Endothelial cell of hepatic sinusoid (primary cell): ENCODE data around the gene SH3PXD2A.
"Not testable (repeated sequence)": the region's sequence is repeated elsewhere in the genome, so short reads cannot be mapped to it uniquely, and the experiment has no call there.

Experiments used
- in situ Hi-C: cut with HindIII; loops from 2 replicates; pipeline ENCODE4 v1.10.0; 2017; ENCODE audit warnings: low sequenced_read_pairs

Gene SH3PXD2A

DNA sequence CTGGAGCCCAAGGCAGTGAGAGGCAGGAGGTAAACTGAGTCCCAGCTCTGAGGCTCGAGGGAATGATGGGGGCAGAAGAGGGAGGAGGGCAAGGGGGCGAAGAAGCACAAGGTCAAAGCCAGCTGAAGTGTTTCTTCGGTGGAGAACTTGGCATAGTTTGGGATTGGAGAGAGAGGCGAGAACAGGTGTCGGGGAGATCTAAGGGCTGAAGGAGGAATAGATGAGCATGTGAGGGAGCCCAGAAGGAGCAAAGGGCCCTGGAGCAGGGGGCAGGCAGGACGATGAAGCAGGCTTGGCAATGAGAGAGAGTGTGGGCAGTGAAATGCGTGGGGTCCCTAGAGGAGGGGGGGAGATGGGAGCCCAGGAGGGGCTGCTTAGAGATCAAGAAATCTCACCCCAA, 35.9 kb downstream of the SH3PXD2A start:
- in situ Hi-C loops, result no loop called here

DNA sequence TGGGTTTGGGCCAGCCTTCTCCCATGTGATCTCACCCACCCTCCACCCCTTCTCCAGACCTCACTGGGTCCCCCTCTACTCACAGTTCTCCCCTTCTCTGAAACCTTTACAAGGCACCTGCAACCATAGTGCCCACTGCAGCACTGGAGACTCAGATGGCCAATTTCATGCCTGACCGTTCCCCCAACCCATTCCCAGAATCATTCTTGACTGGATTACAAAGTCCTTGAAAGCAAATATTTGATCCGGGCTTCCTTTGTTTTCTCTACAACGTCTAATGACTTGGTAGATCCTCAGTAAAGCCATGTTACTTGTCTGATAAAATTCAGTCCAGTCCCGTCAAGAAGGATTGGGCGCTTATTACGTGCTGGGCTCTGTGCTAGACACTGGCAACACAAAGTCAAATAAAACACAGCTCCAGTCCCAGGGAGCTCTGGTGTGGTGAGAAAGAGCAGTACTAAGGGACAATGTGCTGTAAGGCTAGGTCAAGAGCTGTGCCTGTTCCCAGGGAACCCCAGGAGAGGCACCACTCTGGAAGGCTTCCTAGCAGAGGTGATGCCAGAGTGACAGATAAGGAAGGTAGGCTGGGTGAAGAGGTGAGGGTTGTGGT, 36.5 kb downstream of the SH3PXD2A start:
- in situ Hi-C loops, result no loop called here

DNA sequence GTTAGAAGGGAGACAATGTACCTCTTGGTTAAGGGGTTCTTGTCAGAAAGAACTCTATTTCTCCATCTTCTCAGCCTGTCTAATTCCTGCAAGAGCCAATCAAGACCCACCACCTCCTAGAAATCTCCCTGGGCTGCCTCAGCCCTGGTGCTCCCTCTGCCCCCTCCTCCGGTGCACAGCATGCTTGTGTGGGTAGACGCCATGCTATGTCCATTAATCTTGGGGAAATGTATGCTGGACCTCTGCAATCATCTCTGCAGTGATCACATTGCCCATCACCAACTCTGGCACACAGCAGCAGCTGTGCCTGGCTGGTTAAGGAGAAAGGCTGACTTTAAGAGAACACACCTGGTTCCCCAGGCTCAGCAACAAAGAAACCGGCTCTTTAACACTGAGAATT, 37.3 kb downstream of the SH3PXD2A start:
- in situ Hi-C loops, result no loop called here

DNA sequence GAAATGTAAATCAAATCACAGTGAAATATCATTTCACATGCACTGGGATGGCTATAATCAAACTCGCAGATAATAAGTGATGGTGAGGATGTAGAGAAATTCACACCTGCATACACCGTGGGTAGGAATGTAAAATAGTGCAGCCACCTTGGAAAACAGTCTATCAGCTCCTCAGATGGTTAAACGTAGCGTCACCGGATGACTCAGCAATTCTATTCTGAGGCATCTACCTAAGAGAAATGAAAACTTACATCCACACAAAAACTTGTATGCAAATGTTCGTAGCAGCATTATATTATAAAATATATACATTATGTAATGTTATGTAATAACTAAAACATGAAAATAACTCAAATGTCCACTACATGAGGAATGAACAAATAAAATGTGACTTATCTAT, 38.9 kb downstream of the SH3PXD2A start:
- in situ Hi-C loops, result no loop called here

DNA sequence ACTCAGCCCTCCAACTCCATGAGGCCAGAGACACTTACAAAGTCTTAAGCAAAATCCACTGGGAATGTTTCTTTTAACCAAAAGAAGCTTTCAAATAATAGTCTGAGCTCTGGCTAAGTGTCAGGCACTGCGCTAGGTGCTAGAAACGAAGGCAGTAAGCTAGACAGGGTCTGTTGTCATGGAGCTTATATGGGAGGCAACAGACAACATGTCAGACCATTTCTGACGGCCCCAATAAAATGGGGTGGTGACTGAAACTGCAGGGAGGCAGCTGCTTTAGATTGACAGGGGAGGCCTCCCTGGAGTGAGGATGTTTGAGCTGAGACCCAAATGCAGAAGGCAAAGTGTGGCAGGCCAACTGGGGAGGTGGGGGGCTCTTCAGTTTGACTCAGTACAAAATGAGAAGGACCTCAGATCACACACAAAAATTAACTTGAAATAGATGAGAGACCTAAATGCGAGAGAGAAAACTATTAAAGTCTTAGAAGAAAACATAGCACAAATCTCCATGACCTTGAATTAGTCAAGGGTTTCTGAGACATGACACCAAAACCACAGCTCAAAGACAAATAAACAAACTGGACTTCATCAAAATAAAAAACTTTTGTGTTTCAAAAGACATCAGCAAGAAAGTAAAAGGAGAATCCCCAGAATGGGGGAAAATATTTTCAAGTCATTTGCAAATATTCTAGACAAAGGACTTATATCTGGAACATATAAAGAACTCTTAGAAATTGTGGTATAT, 40.6 kb downstream of the SH3PXD2A start:
- in situ Hi-C loops, result no loop called here

DNA sequence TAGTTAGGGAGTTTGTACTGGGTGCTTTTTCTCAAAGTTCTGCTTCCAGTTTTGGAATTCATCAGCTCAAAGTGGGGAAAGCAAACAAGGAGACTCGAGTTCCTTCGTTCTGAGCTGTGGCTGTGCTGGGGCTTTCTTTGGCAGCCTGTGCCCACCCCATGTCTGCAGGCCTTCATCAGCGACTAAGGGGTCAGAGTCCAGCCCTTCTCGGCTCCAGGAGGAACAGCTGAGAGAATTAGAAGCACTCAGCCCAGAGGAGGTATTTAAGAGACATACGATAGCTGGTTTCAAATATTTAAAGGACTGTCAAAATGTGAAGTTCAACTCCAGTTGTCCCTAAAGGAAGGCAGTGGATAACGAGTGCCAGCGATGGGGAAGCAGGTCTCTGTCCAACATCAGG, 41.3 kb downstream of the SH3PXD2A start:
- in situ Hi-C loops, result no loop called here

DNA sequence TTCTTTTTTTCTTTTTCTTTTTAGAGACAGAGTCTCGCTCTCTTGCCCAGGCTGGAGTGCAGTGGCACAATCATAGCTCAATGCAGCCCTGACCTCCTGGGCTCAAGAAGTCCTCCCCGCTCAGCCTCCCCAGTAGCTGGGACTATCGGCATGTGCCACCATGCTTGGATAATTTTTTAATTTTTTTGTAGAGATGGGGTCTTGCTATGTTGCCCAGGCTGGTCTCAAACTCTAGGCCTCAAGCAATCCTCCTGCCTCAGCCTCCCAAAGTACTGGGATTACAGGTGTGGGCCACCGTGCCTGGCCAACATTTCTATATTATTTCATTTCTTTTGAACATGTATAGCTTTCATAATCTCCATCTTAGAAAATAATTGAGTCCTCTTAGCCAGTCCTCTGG, 42.1 kb downstream of the SH3PXD2A start:
- in situ Hi-C loops, result not testable (repeated sequence)

DNA sequence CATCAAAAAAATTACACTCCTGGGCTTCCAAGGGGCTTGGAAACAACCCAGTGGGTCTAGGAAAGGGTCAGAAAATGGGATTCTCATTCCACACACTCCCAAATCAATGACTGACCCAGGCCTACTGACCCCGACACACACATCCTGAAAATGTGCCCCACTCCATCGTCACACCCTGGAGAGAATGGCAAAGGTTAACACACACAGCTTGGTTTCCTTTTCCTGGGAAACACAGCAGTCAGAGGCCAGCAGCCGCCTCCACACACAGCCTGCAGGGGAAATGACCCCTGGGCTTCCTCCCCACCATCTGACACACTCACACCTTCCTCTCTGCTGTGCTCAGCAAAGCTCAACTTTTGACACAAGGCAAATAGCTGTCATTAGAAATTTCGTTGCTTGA, 42.9 kb downstream of the SH3PXD2A start:
- in situ Hi-C loops, result no loop called here

DNA sequence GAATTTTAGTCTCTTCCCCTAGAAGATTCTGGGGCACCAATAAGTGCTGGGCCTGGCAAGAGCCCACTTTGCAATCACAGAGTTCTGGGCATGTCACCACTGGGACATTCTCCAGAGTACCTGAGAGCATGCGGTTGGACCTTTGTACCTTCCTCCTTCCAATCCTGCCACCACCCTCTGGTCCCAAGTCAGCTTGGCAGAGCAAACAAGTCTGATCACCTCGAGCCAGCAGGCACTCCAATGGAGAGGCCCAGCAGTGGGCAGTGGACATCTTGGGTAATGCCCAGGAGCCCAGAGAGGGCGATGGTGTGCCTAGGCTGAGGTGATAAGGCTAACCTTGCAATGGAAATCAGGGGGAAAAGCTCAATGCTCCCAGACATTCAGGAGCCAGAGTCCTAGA, 43.4 kb downstream of the SH3PXD2A start:
- in situ Hi-C loops, result no loop called here

DNA sequence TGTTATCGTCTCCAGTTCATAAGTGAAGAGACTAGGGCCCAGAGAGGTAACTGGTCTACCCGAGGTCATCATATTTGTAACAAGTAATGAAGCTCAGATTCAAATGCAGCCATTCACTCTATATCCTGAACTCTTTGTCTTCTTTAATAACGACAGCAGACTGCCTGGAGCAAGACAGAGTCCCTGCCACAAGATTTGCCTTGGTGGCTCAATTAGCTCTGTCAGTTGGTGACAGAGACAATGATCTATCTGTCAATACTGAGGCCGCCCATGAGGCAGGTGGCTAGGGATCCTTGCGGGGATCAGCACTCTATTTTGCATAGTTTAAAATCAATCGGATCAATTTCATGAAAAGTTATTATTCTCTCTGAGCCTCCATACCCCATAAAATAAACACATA, 43.9 kb downstream of the SH3PXD2A start:
- in situ Hi-C loops, result no loop called here

DNA sequence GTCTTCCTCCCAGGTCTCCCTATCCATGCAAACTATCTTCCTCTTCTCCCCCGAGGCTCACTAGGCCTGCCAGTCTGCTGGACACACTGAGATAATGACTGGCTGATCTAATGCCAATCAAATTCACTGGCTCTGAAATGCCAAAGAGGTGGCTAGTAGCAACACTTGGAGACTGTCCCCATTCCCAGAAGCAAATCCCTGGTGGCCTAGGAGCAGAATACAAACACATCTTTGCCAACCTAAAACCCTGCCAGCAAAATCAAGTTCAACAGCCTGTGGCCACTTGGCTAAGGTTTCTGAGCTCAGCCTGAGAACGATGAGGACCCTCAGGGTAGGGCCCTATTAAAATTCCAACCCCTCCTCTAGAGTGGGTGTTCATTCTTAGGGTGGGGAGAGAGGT, 46.6 kb downstream of the SH3PXD2A start:
- in situ Hi-C loops, result no loop called here

DNA sequence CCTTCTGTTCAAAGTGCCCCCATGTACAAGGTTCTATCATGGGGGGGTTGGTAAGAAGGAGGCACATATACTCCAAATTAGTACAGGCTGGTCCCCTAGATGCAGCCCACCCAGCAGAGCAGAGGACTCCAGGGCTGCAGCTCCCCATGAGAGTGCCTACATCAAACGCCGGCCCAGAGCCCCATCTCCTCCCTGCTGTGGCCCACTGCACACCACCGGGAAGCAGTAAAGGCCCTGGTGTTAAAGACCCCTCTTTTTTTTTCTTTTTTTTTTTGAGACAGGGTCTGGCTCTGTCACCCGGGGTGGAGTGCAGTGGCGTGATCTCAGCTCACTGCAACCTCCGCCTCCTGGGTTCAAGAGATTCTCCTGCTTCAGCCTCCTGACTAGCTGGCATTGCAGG, 47.4 kb downstream of the SH3PXD2A start:
- in situ Hi-C loops, result no loop called here

DNA sequence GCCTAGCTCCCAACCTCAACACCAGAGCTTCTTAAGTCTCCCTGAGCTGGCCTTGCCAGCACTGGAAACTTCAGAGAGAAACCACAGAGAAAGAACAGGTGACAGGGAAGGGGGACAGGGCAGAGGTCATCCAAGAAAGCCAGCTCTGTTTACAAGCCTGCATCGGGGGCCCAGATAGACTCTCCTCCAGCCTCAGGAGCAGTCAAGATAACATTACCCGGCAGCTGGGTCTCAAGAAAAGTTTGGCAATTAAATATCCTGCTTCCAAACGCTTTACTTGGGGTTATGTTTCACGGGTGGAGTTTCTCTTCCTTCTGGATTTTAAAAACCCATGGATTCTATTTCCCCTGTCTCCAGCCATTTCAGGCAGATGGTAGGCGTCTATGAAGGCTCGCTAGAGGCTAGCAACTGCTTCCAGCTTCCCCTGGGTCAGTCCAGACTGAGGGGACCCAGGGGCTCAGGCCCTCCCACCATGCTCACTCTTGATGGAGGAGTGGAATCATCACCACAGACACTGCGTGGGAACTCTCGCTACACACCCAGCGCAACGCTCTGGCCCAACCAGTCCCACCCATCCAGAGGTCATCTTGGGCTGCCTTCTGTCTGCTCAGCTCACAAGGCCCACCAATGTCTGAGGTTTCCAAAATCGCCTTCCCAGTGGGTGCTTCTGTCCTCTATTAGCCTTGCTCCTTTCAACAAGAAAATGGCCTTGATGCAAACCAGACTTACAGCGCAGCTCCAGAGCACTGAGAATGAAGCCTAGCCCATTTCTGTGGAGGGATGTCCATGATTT, 48.8 kb downstream of the SH3PXD2A start:
- in situ Hi-C loops, result no loop called here

DNA sequence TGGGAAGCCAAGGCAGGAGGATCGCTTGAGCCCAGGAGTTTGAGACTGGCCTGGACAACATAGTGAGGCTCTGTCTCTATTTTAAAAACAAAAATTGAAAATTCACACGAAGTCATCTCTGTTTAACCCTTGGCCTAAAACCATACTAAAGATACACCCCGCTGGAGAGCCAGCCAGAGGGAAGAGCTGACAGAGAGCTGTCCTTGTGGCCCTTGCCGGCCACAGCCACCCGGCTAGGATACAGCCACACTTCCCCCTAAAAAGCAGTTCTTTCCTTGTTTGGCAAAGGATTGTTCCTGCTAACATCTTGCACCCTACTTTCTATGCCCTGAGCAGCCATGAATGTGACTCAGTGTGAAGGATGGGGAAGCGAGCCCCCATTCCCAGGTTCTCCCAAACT, 49.6 kb downstream of the SH3PXD2A start:
- in situ Hi-C loops, result no loop called here

DNA sequence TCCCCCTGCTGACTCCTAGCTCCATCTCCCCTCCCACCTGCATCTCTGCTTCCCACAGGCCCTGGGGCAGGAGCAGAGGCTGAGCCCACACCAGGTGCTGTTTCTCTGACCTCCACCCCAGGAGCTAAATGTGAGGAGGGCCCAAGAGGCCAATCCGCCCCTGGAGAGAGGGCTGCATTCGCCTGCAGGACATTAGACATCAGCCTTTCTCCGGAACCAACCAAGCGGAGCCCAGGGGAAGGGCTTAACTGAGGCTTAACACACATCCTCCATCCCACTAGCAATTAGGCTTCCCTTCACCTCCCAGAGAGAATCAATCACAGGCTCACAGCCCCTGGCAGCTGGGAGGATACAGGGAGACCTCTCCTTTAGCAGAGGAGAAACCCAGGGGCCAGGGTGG, 50.5 kb downstream of the SH3PXD2A start:
- in situ Hi-C loops, result no loop called here

DNA sequence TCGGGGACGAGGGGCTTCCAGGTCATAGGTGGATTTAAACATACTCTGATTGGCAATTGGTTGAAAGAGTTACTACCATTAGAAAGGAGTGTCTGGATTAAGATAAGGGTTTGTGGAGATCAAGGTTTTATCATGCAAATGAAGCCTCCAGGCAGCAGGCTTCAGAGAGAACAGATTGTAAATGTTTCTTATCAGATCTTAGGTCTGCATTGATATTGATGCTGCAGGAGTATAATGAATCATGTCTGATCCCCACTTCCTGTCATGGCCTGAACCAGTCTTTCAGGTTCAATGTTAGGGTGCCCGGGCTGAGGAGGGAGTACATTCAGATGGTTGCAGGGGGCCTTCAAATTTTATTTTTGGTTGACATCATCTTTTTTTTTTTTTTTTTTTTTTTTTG, 51.4 kb downstream of the SH3PXD2A start:
- in situ Hi-C loops, result no loop called here

DNA sequence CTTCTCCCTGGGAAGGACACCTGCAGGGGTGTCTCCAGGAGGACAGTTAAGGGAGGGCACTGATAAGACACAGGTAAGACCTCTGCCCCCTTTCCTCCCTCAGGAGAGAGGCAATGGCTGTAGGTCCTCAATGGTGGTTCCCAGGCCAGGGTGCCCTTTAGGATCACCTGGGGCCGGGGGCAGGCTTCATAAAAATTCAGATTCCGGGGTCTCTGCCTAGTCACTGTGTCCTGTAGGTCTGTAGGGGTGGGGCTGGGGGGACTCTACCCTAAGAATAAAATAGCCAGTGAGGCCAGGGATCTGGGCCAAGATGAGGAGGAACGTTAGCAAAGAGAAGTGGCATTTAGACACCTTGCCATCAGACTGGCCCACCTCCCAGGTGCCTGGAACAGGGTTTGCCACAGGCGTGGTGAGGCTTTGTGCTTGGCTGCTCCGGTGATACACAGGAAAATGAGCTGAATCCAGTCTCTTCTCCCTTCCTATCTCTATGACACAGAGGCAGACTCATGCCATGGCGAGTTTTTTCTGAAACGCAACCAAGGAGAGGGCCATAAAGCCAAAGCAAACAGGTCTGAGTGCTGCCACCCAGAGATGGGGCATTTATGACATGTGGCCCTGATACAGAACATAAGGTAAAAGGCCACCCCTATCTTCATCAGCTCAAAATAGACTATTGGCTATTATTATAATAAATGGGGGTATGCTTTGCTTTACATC, 52.6 kb downstream of the SH3PXD2A start:
- in situ Hi-C loops, result no loop called here

DNA sequence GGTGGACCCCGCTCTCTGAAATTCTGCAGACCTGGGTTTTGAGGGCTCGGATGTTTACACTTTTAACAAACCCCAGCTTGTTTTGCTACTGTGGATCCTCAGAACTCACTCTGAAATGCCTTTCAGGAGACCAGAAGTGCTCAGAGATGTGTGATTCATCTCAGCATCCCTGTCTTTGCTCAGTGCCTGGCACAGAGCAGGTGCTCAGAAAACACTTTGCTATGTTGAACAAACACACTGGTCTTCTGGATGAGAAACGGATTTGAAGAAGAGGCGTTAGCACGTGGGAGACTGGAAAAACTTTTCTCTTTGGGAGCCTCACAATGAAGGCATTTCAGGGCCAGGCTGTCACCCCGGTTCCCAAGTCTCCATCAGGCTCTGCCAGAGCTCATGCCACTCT, 53.3 kb downstream of the SH3PXD2A start:
- in situ Hi-C loops, result no loop called here

DNA sequence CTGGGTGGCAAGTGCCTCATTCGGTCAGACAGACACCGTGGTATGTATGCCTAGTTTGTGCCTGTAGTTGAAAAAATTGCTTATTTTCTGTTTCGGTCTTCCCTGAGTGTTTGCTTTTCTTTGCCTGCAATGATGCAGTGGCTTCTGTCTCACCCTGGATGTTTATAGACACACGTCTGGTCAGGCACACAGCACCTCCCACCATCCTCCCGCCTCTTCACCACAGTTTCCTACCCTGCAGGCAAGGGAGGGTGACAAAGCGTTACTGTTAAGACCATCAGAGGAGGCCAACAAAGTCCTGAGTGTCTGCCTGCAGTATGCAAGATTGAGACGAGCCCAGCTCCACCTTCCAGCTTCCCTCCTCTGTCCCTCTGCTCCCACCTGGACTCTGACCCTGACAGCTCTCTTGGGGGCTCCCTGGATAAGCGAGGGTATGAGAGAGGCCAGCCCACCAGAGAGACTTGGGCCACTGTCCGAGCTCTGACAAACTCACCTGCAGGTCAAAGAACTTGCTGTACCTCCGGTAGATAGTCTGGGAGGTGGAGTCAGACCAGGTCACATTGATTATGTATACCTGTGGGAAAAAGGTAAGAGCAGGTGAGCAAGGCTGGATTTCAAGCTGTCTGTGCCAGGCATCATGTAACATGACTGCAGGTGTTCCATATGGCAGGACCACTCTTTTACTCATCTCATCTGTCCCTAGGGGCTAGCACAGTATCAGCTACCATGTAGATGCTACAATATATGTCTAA, 54.4 kb downstream of the SH3PXD2A start:
- in situ Hi-C loops, result no loop called here

DNA sequence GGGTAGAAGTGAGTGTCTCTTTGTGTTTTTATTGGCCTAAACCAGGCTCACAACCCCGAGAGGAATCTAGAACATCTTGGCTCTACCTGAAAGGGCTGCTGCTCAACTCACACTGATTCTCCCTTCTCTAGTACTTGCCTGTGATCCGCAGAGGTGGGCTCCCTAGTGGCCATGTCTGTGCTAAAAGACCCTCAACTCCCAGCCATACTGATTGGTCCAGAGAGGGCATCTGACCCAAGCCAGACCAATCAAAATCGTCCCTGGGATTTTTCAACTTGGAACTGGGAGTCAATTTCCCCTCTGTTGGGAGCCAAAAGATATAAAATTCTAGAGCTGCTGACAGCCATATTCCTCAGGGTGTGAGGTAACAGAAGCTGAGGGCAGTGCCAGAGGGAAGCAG, 55.3 kb downstream of the SH3PXD2A start:
- in situ Hi-C loops, result no loop called here

DNA sequence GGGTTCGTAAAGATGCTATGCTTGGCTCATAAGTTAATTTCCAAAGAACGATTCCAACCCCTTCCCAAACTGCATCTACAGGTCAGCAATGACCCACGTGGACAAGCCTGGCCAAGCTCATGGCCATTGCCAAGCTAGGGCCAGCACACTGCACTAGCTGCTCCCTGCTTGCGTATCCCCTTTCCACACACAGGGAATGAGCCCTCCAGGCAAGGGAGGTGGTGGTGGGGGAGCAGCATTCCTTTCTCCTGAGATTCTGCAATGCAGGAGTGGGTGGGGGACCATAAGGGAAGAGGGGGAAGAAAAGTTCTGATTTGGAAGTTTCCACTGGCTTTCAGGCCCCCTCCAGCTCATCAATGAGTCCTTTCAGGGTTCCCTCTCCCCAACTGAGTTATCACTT, 56.0 kb downstream of the SH3PXD2A start:
- in situ Hi-C loops, result no loop called here
